ENCODE results near the gene ITGB5.

The ITGB5 gene

GRCh38 chr3:124887177-124887931 is at the start of gene ITGB5:
Gene ITGB5 (minus strand): TSS chr3:124887365. CDS start chr3:124887000, 365 bp downstream.
- no peaks in the 10 kb centered on the region for H3K9me3 Mint-ChIP-seq
- H3K27ac Mint-ChIP-seq = no peak within 1 kb of the TSS
- H3K4me1 Mint-ChIP-seq (ENCODE audit: low read depth) = peaks cover 8% of the 10 kb centered on the region
- no peaks in the 10 kb centered on the region for H3K36me3 Mint-ChIP-seq (ENCODE audit: low read depth)
- H3K4me3 Mint-ChIP-seq = peak within 1 kb of the TSS; percentile 71
- peaks cover 57% of the 10 kb centered on the region for H3K27me3 Mint-ChIP-seq
- peak; percentile 59 for DNase-seq

GRCh38 chr3:124935794-124936542 is 48.8 kb upstream of the ITGB5 start:
- Mint-ChIP-seq H3K27me3 (peaks cover 15% of the 10 kb centered on the region), H3K4me3 (no peak overlapping the region), H3K27ac (no peak overlapping the region), H3K36me3 (ENCODE audit: low read depth) (no peaks in the 10 kb centered on the region), H3K4me1 (ENCODE audit: low read depth) (no peaks in the 10 kb centered on the region), H3K9me3 (peaks cover 2% of the 10 kb centered on the region)
- DNase-seq = no peak

- Mint-ChIP-seq H3K27me3 (peaks cover 14% of the 10 kb centered on the region), H3K4me3 (no peak overlapping the region), H3K36me3 (ENCODE audit: low read depth) (no peaks in the 10 kb centered on the region), H3K9me3 (peaks cover 2% of the 10 kb centered on the region), H3K27ac (no peak overlapping the region), H3K4me1 (ENCODE audit: low read depth) (no peaks in the 10 kb centered on the region)
- DNase-seq = no peak
Observed at GRCh38 chr3:124935264-124935663, 48.1 kb upstream of the ITGB5 start.

- H3K36me3 Mint-ChIP-seq (ENCODE audit: low read depth) = no peaks in the 10 kb centered on the region
- peaks cover 2% of the 10 kb centered on the region for H3K9me3 Mint-ChIP-seq
- peaks cover 11% of the 10 kb centered on the region for H3K27me3 Mint-ChIP-seq
- no peak within 1 kb of the TSS for H3K27ac Mint-ChIP-seq
- H3K4me1 Mint-ChIP-seq (ENCODE audit: low read depth) = no peaks in the 10 kb centered on the region
- DNase-seq = no peak
- no peak within 1 kb of the TSS for H3K4me3 Mint-ChIP-seq
Observed at GRCh38 chr3:124934577-124934976, 47.4 kb upstream of the ITGB5 start, which contains the start of gene MUC13. Gene MUC13 (minus strand): TSS chr3:124934751. CDS start chr3:124934712, 39 bp downstream.

DNA sequence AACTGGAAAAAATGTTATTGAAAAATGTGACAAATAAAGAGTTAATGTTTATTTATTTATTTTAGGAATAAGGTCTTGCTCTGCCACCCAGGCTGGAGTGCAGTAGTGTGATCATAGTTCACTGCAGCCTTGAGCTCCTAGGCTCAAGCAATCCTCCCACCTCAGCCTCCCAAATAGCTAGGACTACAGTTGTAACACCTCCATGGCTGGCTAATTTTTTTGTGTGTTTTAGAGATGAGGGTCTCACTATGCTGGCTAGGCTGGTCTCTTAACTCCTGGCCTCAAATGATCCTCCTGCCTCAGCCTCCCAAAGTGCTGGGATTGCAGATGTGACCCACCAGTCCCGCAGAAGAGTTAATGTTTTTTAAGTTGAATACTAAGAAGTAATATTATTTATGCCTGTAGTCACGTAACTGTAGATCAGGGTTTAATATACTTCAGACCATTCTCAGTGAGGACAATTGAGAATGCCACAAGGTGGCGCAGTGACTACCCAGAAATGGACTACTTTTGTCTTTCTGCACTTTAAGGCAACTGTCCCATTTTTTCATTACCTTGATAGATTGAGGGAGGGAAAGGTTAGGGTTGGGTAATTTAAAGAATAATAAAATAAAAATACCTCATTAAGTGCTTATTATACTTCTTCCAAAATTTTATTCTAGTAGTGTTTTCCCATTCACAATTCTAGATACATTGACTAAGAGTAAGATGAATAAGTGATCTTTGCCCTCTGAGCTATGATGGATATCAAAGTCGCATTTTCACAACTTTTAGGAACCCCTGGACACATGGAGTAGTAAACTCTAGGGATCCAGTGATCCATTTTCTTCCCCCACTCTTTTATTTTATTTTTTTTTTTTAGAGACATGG is 41.4 kb upstream of the ITGB5 start:
- Mint-ChIP-seq H3K27me3 (no peaks in the 10 kb centered on the region), H3K4me3 (no peak overlapping the region), H3K4me1 (ENCODE audit: low read depth) (peaks cover 2% of the 10 kb centered on the region), H3K27ac (no peak overlapping the region), H3K9me3 (no peaks in the 10 kb centered on the region), H3K36me3 (ENCODE audit: low read depth) (no peaks in the 10 kb centered on the region)
- DNase-seq = peak; percentile 57

GRCh38 chr3:124927574-124928045 is 40.4 kb upstream of the ITGB5 start:
- H3K36me3 Mint-ChIP-seq (ENCODE audit: low read depth) = no peaks in the 10 kb centered on the region
- no peak for DNase-seq

GRCh38 chr3:124926426-124927101 is 39.4 kb upstream of the ITGB5 start:
- no peak for DNase-seq
- Mint-ChIP-seq H3K27ac (no peak overlapping the region), H3K4me3 (no peak overlapping the region), H3K4me1 (ENCODE audit: low read depth) (peaks cover 2% of the 10 kb centered on the region), H3K9me3 (no peaks in the 10 kb centered on the region), H3K27me3 (no peaks in the 10 kb centered on the region), H3K36me3 (ENCODE audit: low read depth) (no peaks in the 10 kb centered on the region)

More at GRCh38 chr3:124927574-124928045, 40.4 kb upstream of the ITGB5 start:
- Mint-ChIP-seq H3K4me3 (no peak overlapping the region), H3K4me1 (ENCODE audit: low read depth) (peaks cover 2% of the 10 kb centered on the region), H3K9me3 (no peaks in the 10 kb centered on the region), H3K27me3 (no peaks in the 10 kb centered on the region), H3K27ac (no peak overlapping the region)

- Mint-ChIP-seq H3K27ac (no peak overlapping the region), H3K4me1 (ENCODE audit: low read depth) (peaks cover 2% of the 10 kb centered on the region), H3K27me3 (no peaks in the 10 kb centered on the region), H3K9me3 (no peaks in the 10 kb centered on the region), H3K4me3 (no peak overlapping the region), H3K36me3 (ENCODE audit: low read depth) (no peaks in the 10 kb centered on the region)
- DNase-seq = no peak
Observed at GRCh38 chr3:124924741-124925140, 37.6 kb upstream of the ITGB5 start.

- no peak overlapping the region for H3K27ac Mint-ChIP-seq
- H3K36me3 Mint-ChIP-seq (ENCODE audit: low read depth) = no peaks in the 10 kb centered on the region
- peaks cover 4% of the 10 kb centered on the region for H3K27me3 Mint-ChIP-seq
- no peak overlapping the region for H3K4me3 Mint-ChIP-seq
- no peak for DNase-seq
- peaks cover 2% of the 10 kb centered on the region for H3K4me1 Mint-ChIP-seq (ENCODE audit: low read depth)
- H3K9me3 Mint-ChIP-seq = no peaks in the 10 kb centered on the region
Observed at GRCh38 chr3:124923833-124924232, 36.7 kb upstream of the ITGB5 start.

- no peak overlapping the region for H3K4me3 Mint-ChIP-seq
- DNase-seq = no peak
- no peak overlapping the region for H3K27ac Mint-ChIP-seq
- H3K4me1 Mint-ChIP-seq (ENCODE audit: low read depth) = no peaks in the 10 kb centered on the region
- peaks cover 13% of the 10 kb centered on the region for H3K27me3 Mint-ChIP-seq
- H3K9me3 Mint-ChIP-seq = no peaks in the 10 kb centered on the region
- no peaks in the 10 kb centered on the region for H3K36me3 Mint-ChIP-seq (ENCODE audit: low read depth)
Observed at GRCh38 chr3:124920718-124921117, 33.6 kb upstream of the ITGB5 start.

DNA sequence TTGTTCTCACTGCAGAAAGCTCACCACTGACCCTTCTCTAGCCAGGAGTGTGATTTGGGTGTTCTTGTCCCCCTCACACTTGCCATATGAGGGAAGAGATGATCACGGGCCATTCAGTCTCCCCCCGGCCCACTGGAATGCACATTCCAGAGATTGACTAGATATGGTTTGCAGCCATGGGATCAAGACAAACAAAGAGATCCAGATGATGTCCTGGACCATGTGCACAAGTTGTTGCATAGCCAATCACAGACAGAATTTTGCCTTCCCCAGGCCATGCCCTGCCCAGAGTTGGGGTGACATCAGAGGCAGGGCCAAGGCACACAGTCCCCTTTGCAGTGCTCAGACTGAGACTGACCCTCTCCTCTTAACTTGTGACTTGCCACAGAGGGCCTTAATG is 32.6 kb upstream of the ITGB5 start:
- Mint-ChIP-seq H3K4me3 (no peak overlapping the region), H3K27ac (no peak overlapping the region), H3K36me3 (ENCODE audit: low read depth) (no peaks in the 10 kb centered on the region), H3K4me1 (ENCODE audit: low read depth) (no peaks in the 10 kb centered on the region), H3K9me3 (no peaks in the 10 kb centered on the region), H3K27me3 (peaks cover 13% of the 10 kb centered on the region)
- DNase-seq = no peak

DNA sequence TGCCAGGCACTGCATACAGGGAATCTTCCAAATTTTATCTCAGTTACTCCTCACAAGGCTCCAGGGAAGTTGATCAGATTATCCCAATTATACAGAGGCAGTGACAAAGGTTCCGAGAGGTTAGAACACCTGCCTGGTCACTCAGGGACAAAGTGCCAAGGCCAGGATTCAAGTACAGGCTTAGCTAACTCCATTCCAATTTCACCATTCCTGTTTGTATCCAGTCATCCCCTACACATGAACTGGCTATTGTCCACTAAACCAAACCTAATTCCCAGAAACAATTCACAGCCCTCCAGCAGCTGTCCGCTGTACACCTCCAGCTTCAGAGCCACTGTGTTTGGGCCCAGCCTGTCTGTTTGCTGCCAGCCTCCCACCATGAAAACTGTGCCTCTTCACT is 31.4 kb upstream of the ITGB5 start:
- Mint-ChIP-seq H3K4me3 (no peak overlapping the region), H3K4me1 (ENCODE audit: low read depth) (no peaks in the 10 kb centered on the region), H3K27me3 (peaks cover 13% of the 10 kb centered on the region), H3K27ac (no peak overlapping the region), H3K36me3 (ENCODE audit: low read depth) (no peaks in the 10 kb centered on the region), H3K9me3 (no peaks in the 10 kb centered on the region)
- DNase-seq = no peak

DNA sequence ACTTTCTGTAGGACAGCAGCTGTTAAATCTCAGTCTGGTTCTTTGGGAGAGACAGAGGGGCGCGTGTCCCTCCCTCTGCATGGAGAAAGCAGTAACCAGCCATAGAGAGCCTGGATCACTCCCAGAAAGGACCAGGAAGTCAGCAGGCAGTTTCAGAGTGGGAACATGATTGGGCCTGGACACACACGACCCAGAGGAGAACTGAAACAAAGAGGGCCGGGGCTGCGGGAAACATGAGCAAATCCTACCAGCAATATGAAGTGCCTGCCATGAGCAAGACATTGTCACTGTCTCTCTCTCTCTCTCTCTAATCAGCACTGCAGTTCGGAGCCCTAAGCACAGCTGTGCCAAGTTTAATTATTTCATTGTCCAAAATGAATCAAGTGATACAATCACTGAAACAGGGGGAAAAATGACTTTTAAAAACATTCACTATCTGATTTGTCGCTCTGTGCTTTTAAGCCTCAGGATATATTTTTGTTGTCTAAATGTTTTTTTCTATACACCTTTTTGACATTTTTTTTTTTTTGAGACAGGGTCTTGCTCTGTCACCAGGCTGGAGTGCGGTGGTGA is 29.8 kb upstream of the ITGB5 start:
- Mint-ChIP-seq H3K36me3 (ENCODE audit: low read depth) (no peaks in the 10 kb centered on the region), H3K4me3 (no peak overlapping the region), H3K27me3 (peaks cover 13% of the 10 kb centered on the region), H3K4me1 (ENCODE audit: low read depth) (no peaks in the 10 kb centered on the region), H3K27ac (no peak overlapping the region), H3K9me3 (no peaks in the 10 kb centered on the region)
- no peak for DNase-seq

GRCh38 chr3:124915254-124915653 is 28.1 kb upstream of the ITGB5 start:
- Mint-ChIP-seq H3K9me3 (no peaks in the 10 kb centered on the region), H3K27ac (no peak overlapping the region), H3K4me3 (no peak overlapping the region), H3K27me3 (peaks cover 17% of the 10 kb centered on the region), H3K36me3 (ENCODE audit: low read depth) (no peaks in the 10 kb centered on the region), H3K4me1 (ENCODE audit: low read depth) (no peaks in the 10 kb centered on the region)
- DNase-seq = no peak

Data from activated T-cell treated with anti-CD3 and anti-CD28 coated beads, Interleukin-2, amount 50 U/mL, for 24 hours (primary cell).